CD14-positive monocyte (primary cell): ENCODE measurements around the gene MSANTD1. TPM values are rescaled to one million over a fixed set of nuclear protein-coding genes. Genes with fewer than 3 reads are reported as not detected.
A peak's percentile ranks its signal among the peaks of the same experiment; 100 is the strongest.

Source experiments
- DNase-seq, 3 donors: peaks; one replicate each; pipeline ENCODE4 v3.0.0-alpha.2; 2011 to 2022
- H2AFZ ChIP-seq: 2 replicates; pipeline ENCODE4 v1.6.0; 2012; ENCODE audit warnings: mild to moderate bottlenecking, low read depth, low read length, inconsistent platforms; ENCODE audit not compliant: insufficient read depth, poor library complexity, severe bottlenecking
- H3K27ac ChIP-seq, 2 donors: 1 replicate in 1 of 2; 2 replicates in 1 of 2; pipeline ENCODE4 v1.5.1; 2012 to 2013; ENCODE audit warnings: low read length in 2 of 2, control low read depth in 1 of 2, inconsistent platforms in 1 of 2, low read depth in 1 of 2, mild to moderate bottlenecking in 1 of 2
- H3K27me3 ChIP-seq, 2 donors: one replicate each; pipeline versions ENCODE4 v1.6.0 to v1.6.1; 2011 to 2013; ENCODE audit warnings: low read length in 2 of 2; ENCODE audit not compliant: control insufficient read depth in 2 of 2, insufficient read depth in 2 of 2
- H3K36me3 ChIP-seq, 2 donors: replicated peaks in 1 of 2; 1 replicate in 1 of 2; 2 replicates in 1 of 2; pipeline versions ENCODE4 v1.5.1 to v1.6.1; 2012 to 2013; ENCODE audit warnings: low read length in 2 of 2, control low read depth in 1 of 2, inconsistent platforms in 1 of 2, mild to moderate bottlenecking in 1 of 2; ENCODE audit not compliant: insufficient read depth in 2 of 2, control insufficient read depth in 1 of 2
- H3K4me1 ChIP-seq, 2 donors: 1 replicate in 1 of 2; 2 replicates in 1 of 2; pipeline versions ENCODE4 v1.5.1 to v1.6.1; 2012 to 2013; ENCODE audit warnings: low read length in 2 of 2, control low read depth in 1 of 2, inconsistent platforms in 1 of 2, mild to moderate bottlenecking in 1 of 2, moderate library complexity in 1 of 2; ENCODE audit not compliant: insufficient read depth in 2 of 2, control insufficient read depth in 1 of 2
- H3K4me2 ChIP-seq: replicated peaks from 2 replicates; pipeline ENCODE3; 2012; ENCODE audit warnings: low read length, moderate library complexity, mild to moderate bottlenecking; ENCODE audit not compliant: poor library complexity, severe bottlenecking; ENCODE audit errors: extremely low read depth
- H3K4me3 ChIP-seq, 3 experiments: fragments of 200-600 bp in 1 of 3; sonication (generic) in 1 of 3; replicated peaks in 1 of 3; 1 replicate in 2 of 3; 2 replicates in 1 of 3; pipeline ENCODE4 v1.5.1; 2011 to 2013; ENCODE audit warnings: low read length in 3 of 3, mild to moderate bottlenecking in 3 of 3, control low read depth in 2 of 3, low read depth in 2 of 3, inconsistent platforms in 1 of 3, moderate library complexity in 1 of 3
- H3K79me2 ChIP-seq: 2 replicates; pipeline ENCODE4 v1.6.0; 2012; ENCODE audit warnings: mild to moderate bottlenecking, control low read depth, inconsistent platforms, low read length, moderate library complexity; ENCODE audit not compliant: insufficient read depth
- H3K9ac ChIP-seq: 2 replicates; pipeline ENCODE4 v1.6.0; 2017; ENCODE audit warnings: low read length, mild to moderate bottlenecking; ENCODE audit not compliant: insufficient read depth, poor library complexity, severe bottlenecking
- H3K9me3 ChIP-seq, 2 donors: replicated peaks in 1 of 2; 1 replicate in 1 of 2; 2 replicates in 1 of 2; pipeline versions ENCODE4 v1.5.1 to v1.6.1; 2012 to 2013; ENCODE audit warnings: low read length in 2 of 2, control low read depth in 1 of 2; ENCODE audit not compliant: control insufficient read depth in 1 of 2, insufficient read depth in 1 of 2
- H4K20me1 ChIP-seq: 2 replicates; pipeline ENCODE4 v1.6.0; 2012; ENCODE audit warnings: mild to moderate bottlenecking, low read length, control low read depth, moderate library complexity; ENCODE audit not compliant: insufficient read depth
- H3K27ac Mint-ChIP-seq, 7 donors: one replicate each; pipeline ENCODE4 v1.8.0; 2020; ENCODE audit warnings: mild to moderate bottlenecking in 7 of 7, mixed read lengths in 7 of 7, moderate library complexity in 6 of 7, inconsistent platforms in 2 of 7
- H3K27me3 Mint-ChIP-seq, 3 donors: one replicate each; pipeline ENCODE4 v1.8.0; 2021 to 2022; ENCODE audit warnings: low read depth in 3 of 3, mild to moderate bottlenecking in 3 of 3, mixed read lengths in 3 of 3, moderate library complexity in 3 of 3, inconsistent platforms in 1 of 3
- H3K36me3 Mint-ChIP-seq, 2 donors: one replicate each; pipeline ENCODE4 v1.8.0; 2020; ENCODE audit warnings: mixed read lengths in 2 of 2, inconsistent platforms in 1 of 2, mild to moderate bottlenecking in 1 of 2
- H3K4me1 Mint-ChIP-seq: one replicate; pipeline ENCODE4 v1.8.0; 2020; ENCODE audit warnings: mild to moderate bottlenecking, mixed read lengths
- H3K4me3 Mint-ChIP-seq, 2 donors: one replicate each; pipeline ENCODE4 v1.8.0; 2020; ENCODE audit warnings: mild to moderate bottlenecking in 2 of 2, mixed read lengths in 2 of 2, moderate library complexity in 1 of 2
- H3K9me3 Mint-ChIP-seq, 7 donors: one replicate each; pipeline ENCODE4 v1.8.0; 2020 to 2022; ENCODE audit warnings: mixed read lengths in 7 of 7, mild to moderate bottlenecking in 6 of 7, moderate library complexity in 6 of 7, inconsistent platforms in 2 of 7
- CTCF ChIP-seq: fragments of 200-600 bp; IDR thresholded peaks from one replicate; pipeline ENCODE4 v1.8.0; 2022; ENCODE audit warnings: antibody characterized with exemption, mild to moderate bottlenecking
- WGBS: methylation state at CpG from one replicate; pipeline ENCODE4 v1.1.5; 2013; ENCODE audit warnings: missing lambda C conversion rate; ENCODE audit not compliant: insufficient coverage; 5-methylcytosine and 5-hydroxymethylcytosine counted together
- intact Hi-C, 2 donors: fragments of 100-400 bp; cut with micrococcal nuclease; formaldehyde crosslinking; loops; one replicate each; pipeline versions ENCODE4 v1.15.0 to v1.15.1; 2023
- polyA plus RNA-seq, 3 donors: library from polyadenylated mRNA; depleted of rRNA in 1 of 3; unstranded in 2 of 3; stranded (reverse) in 1 of 3; fragments of 300-500 nt in 2 of 3; fragments of >200 nt in 1 of 3; fragmentation: Illumina TruSeq in 2 of 3; gene quantifications; 1 replicate in 2 of 3; 2 replicates in 1 of 3; pipeline ENCODE4 v1.2.3, GENCODE V29; 2012 to 2021

Gene MSANTD1
- polyA plus RNA-seq, 3 donors: 0.52 TPM; not detected in 2

GRCh38 chr4:3244747-3245146 lies 4.2 kb upstream of the MSANTD1 start:
- Histone ChIP-seq H3K4me1 (no peaks in the 10 kb centered on the region), H3K79me2 (no peaks in the 10 kb centered on the region), H3K27ac (no peak overlapping the region), H3K4me2 (no peak overlapping the region), H3K4me3 (no peak overlapping the region), H3K27me3 (no peaks in the 10 kb centered on the region), H3K9ac (no peak overlapping the region), H3K9me3 (no peaks in the 10 kb centered on the region), H3K36me3 (peaks cover 23 to 43% of the 10 kb centered on the region in 2 donors), H2AFZ (no peak overlapping the region), H4K20me1 (no peaks in the 10 kb centered on the region)
- Mint-ChIP-seq H3K27me3 (no peaks in the 10 kb centered on the region), H3K4me3 (no peak overlapping the region), H3K4me1 (peaks cover 5% of the 10 kb centered on the region), H3K9me3 (no peaks in the 10 kb centered on the region), H3K27ac (no peak overlapping the region), H3K36me3 (peaks cover 37 to 39% of the 10 kb centered on the region in 2 donors)
- 98% methylated on average over 7 of the region's 9 CpGs for WGBS
- intact Hi-C loops: no loop called here
- no peak for TF ChIP-seq CTCF
- no peak for DNase-seq

- no peaks in the 10 kb centered on the region for H3K27me3 ChIP-seq
- H3K36me3 ChIP-seq: peaks cover 13 to 34% of the 10 kb centered on the region in 2 donors
- TF ChIP-seq CTCF: no peak
- DNase-seq: no peak
- H2AFZ ChIP-seq: no peak overlapping the region
- H3K79me2 ChIP-seq: no peaks in the 10 kb centered on the region
- H3K4me3 Mint-ChIP-seq: no peak overlapping the region
- no peak overlapping the region for H3K4me2 ChIP-seq
- WGBS: 79% methylated on average over 4 of the region's 6 CpGs
- no peak overlapping the region for H3K9ac ChIP-seq
- H3K27ac Mint-ChIP-seq: peak overlapping the region in 1 of 7 donors; percentile 59
- H3K27ac ChIP-seq: no peak overlapping the region
- no peaks in the 10 kb centered on the region for H3K27me3 Mint-ChIP-seq
- no peaks in the 10 kb centered on the region for H3K4me1 ChIP-seq
- H3K36me3 Mint-ChIP-seq: peaks cover 29 to 30% of the 10 kb centered on the region in 2 donors
- H3K9me3 ChIP-seq: no peaks in the 10 kb centered on the region
- H3K4me3 ChIP-seq: no peak overlapping the region
- intact Hi-C loops: no loop called here
- H3K4me1 Mint-ChIP-seq: peaks cover 5% of the 10 kb centered on the region
- H4K20me1 ChIP-seq: no peaks in the 10 kb centered on the region
- H3K9me3 Mint-ChIP-seq: no peaks in the 10 kb centered on the region
These were observed 3.3 kb upstream of the MSANTD1 start for GRCh38 chr4:3245676-3246075.
